Measurements from ENCODE around the gene ACTG2. TPM values are rescaled to one million over a fixed set of nuclear protein-coding genes. Genes with fewer than 3 reads are reported as not detected.

ACTG2 gene
- total RNA-seq, 1 donor from 2014 or later, result not detected

DNA sequence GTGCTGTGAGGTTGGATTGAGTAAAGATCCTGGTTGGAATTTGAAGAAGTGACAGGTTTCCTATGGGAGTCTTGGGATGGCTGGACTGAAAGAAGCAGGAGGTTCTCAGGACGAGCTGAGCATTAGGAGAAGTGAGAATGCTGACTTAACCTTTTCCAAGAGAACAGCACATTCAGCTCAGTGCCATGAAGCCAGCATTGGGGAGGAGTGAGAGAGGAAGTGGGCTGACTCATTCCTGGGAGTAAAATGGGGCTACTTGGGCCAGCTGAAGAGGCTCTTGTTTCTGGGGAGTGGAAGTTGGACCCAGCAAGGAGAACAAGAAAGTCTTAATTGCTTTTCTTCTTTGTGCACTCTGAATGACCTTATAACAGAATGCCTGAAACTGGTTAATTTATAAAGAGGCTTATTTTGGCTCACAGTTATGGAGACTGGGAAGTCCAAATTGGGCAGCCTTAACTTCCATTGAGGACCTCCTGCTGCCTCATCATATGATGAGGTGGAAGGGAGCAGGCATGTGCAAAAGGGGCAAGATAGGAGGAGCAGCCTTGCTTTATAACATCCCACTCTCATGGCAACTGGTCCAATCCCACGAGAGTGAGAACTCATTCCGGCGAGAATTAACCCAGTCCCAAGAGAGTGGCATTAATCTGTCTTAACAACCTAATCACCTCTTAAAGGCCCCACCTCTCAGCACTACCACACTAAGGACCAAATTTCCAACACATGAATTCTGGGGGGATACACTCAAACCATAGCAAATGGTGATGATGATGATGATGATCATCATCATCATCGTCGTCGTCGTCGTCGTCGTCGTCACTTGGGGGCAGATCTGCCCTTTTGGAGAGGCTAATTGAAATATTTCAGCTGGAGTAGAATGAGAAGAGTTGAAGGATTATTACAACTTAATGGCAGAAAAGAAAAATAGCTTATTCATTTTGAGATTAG is 60.0 kb downstream of the ACTG2 start:
- Mint-ChIP-seq H3K36me3 (ENCODE audit: unreplicated experiment) (peaks cover 13% of the 10 kb centered on the region), H3K4me3 (ENCODE audit: unreplicated experiment) (no peak overlapping the region), H3K27me3 (ENCODE audit: unreplicated experiment) (peaks cover 1% of the 10 kb centered on the region), H3K9me3 (ENCODE audit: unreplicated experiment) (peaks cover 1% of the 10 kb centered on the region), H3K4me1 (ENCODE audit: low read depth, unreplicated experiment) (peaks cover 3% of the 10 kb centered on the region), H3K27ac (ENCODE audit: unreplicated experiment) (no peak overlapping the region)
- TF ChIP-seq, protein P1, sequence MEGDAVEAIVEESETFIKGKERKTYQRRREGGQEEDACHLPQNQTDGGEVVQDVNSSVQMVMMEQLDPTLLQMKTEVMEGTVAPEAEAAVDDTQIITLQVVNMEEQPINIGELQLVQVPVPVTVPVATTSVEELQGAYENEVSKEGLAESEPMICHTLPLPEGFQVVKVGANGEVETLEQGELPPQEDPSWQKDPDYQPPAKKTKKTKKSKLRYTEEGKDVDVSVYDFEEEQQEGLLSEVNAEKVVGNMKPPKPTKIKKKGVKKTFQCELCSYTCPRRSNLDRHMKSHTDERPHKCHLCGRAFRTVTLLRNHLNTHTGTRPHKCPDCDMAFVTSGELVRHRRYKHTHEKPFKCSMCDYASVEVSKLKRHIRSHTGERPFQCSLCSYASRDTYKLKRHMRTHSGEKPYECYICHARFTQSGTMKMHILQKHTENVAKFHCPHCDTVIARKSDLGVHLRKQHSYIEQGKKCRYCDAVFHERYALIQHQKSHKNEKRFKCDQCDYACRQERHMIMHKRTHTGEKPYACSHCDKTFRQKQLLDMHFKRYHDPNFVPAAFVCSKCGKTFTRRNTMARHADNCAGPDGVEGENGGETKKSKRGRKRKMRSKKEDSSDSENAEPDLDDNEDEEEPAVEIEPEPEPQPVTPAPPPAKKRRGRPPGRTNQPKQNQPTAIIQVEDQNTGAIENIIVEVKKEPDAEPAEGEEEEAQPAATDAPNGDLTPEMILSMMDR (IDR thresholded peaks at IDR 0.05; ENCODE audit: partially characterized antibody, unreplicated experiment), result no peak
- no peak for DNase-seq

DNA sequence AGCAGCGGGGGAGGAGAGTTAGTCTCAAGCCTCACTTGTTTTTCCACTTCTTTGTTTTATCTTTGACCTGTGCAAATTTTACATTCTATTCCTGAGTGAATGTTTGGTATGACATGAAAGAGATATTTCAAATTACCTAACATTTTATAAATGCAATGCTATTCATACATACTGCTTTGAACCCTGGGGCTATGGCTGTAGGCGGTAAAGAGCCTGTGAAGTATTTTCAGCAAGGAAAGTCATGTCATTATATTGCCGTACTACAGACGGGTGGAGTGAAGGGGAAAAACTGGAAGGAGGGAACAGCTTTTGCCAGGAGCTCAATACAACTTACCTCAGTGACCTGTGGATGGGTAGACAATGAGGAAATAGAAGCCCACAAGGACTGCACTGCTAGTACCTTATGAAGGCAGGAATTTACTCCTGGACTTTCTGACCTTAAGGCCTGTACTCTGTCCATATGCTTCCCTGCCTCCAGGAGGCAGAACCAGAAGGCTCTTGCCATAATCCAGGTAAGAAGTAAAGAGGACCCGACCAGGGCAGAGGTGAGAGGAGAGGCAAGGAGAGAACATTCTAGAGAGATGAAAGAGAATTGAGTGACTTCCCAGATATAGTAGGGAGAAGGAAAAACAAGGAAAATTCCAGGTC is 63.5 kb downstream of the ACTG2 start:
- TF ChIP-seq, protein P1 (IDR thresholded peaks at IDR 0.05; ENCODE audit: partially characterized antibody, unreplicated experiment), result no peak
- no peaks in the 10 kb centered on the region for H3K27me3 Mint-ChIP-seq (ENCODE audit: unreplicated experiment)
- no peak overlapping the region for H3K27ac Mint-ChIP-seq (ENCODE audit: unreplicated experiment)
- no peak for DNase-seq
- H3K4me1 Mint-ChIP-seq (ENCODE audit: low read depth, unreplicated experiment), result no peaks in the 10 kb centered on the region
- H3K9me3 Mint-ChIP-seq (ENCODE audit: unreplicated experiment), result peaks cover 1% of the 10 kb centered on the region
- H3K4me3 Mint-ChIP-seq (ENCODE audit: unreplicated experiment), result no peak overlapping the region
- peaks cover 12% of the 10 kb centered on the region for H3K36me3 Mint-ChIP-seq (ENCODE audit: unreplicated experiment)

DNA sequence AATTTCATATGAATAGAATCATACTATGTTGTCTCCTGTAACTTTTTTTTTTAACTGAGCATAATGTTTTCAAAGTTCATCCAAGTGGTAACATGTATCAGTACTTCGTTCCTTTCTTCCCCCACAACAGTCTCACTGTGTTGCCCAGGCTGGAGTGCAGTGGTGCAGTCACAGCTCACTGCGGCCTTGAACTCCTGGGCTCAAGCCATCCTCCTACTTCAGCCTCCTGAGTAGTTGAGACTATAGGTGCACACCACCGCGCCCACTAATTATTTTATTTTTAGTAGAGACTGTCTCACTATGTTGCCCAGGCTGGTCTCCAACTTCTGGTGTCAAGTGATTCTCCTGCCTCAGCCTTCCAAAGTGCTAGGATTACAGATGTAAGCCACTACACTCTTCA is 68.5 kb downstream of the ACTG2 start:
- H3K4me3 Mint-ChIP-seq (ENCODE audit: unreplicated experiment), result no peak overlapping the region
- H3K36me3 Mint-ChIP-seq (ENCODE audit: unreplicated experiment), result peaks cover 8% of the 10 kb centered on the region
- no peaks in the 10 kb centered on the region for H3K9me3 Mint-ChIP-seq (ENCODE audit: unreplicated experiment)
- DNase-seq, result no peak
- H3K27me3 Mint-ChIP-seq (ENCODE audit: unreplicated experiment), result peaks cover 2% of the 10 kb centered on the region
- no peaks in the 10 kb centered on the region for H3K4me1 Mint-ChIP-seq (ENCODE audit: low read depth, unreplicated experiment)
- H3K27ac Mint-ChIP-seq (ENCODE audit: unreplicated experiment), result no peak overlapping the region
- TF ChIP-seq, protein P1 (IDR thresholded peaks at IDR 0.05; ENCODE audit: partially characterized antibody, unreplicated experiment), result no peak

DNA sequence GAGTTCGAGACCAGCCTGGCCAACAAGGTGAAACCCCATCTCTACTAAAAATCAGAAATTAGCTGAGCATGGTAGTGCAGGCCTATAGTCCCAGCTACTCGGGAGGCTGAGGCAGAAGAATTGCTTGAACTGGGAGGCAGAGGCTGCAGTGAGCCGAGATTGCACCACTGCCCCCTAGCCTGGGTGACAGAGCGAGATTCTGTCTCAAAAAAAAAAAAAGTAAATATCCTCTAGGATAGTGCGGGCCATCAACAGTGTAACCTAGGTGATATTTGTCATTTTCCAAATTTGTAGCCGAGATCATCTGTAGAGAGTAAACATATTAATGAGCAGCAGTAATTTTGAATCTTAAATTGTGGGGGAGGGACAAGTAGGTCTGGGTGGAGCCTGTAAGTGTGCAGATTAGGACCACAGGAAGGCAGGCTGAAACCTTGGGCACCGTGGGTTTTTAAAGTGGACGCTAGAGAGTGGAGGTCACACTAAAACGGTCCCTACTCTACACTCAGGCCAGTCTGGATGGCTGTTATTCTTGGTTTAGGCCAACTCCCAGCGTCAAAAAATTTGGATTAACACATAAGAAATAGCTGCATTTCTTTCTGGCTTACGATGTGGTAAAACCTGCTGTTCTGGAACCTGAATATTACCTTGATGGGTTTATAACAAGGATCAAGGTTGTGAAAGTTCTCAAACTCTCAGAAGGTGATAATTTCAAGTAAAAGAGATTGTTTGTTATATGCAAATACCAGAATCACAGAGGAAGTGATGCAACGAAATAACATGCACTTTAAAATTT is 69.2 kb downstream of the ACTG2 start:
- H3K4me1 Mint-ChIP-seq (ENCODE audit: low read depth, unreplicated experiment), result no peaks in the 10 kb centered on the region
- peaks cover 2% of the 10 kb centered on the region for H3K27me3 Mint-ChIP-seq (ENCODE audit: unreplicated experiment)
- no peak for DNase-seq
- TF ChIP-seq, protein P1 (IDR thresholded peaks at IDR 0.05; ENCODE audit: partially characterized antibody, unreplicated experiment), result no peak
- no peaks in the 10 kb centered on the region for H3K9me3 Mint-ChIP-seq (ENCODE audit: unreplicated experiment)
- H3K27ac Mint-ChIP-seq (ENCODE audit: unreplicated experiment), result no peak overlapping the region
- peaks cover 8% of the 10 kb centered on the region for H3K36me3 Mint-ChIP-seq (ENCODE audit: unreplicated experiment)
- no peak overlapping the region for H3K4me3 Mint-ChIP-seq (ENCODE audit: unreplicated experiment)
